Putamen (tissue), 1 donor: ENCODE results near the gene CR1.
"Not testable (repeated sequence)": the region's sequence is repeated elsewhere in the genome, so short reads cannot be mapped to it uniquely, and the experiment has no call there.

Experiments
- DNase-seq: peaks from one replicate; pipeline ENCODE4 v3.0.0-alpha.2; 2016; ENCODE audit warnings: low spot score

The CR1 gene

GRCh38 chr1:207503950-207504349 is 8.0 kb downstream of the CR1 start:
- DNase-seq = no peak

- no peak for DNase-seq
Measured at GRCh38 chr1:207504438-207504837, 8.5 kb downstream of the CR1 start.

- DNase-seq = no peak
Measured at GRCh38 chr1:207510444-207510843, 14.5 kb downstream of the CR1 start.

GRCh38 chr1:207514890-207515289 is 18.9 kb downstream of the CR1 start:
- DNase-seq = no peak

GRCh38 chr1:207516729-207517128 is 20.8 kb downstream of the CR1 start:
- DNase-seq = no peak

- no peak for DNase-seq
Measured at GRCh38 chr1:207518608-207519236, 22.8 kb downstream of the CR1 start.

- no peak for DNase-seq
Measured at GRCh38 chr1:207519505-207520399, 23.8 kb downstream of the CR1 start.

- DNase-seq = not testable (repeated sequence)
Measured at GRCh38 chr1:207520400-207521345, 24.7 kb downstream of the CR1 start.

- DNase-seq = not testable (repeated sequence)
Measured at GRCh38 chr1:207525239-207525638, 29.3 kb downstream of the CR1 start.

GRCh38 chr1:207528401-207528800 is 32.4 kb downstream of the CR1 start:
- not testable (repeated sequence) for DNase-seq

GRCh38 chr1:207536263-207536662 is 40.3 kb downstream of the CR1 start:
- DNase-seq = not testable (repeated sequence)

- DNase-seq = not testable (repeated sequence)
Measured at GRCh38 chr1:207546677-207547357, 50.9 kb downstream of the CR1 start.

- not testable (repeated sequence) for DNase-seq
Measured at GRCh38 chr1:207554823-207555222, 58.9 kb downstream of the CR1 start.

- peak; percentile 39 for DNase-seq
Measured at GRCh38 chr1:207565546-207566468, 69.8 kb downstream of the CR1 start.

- not testable (repeated sequence) for DNase-seq
Measured at GRCh38 chr1:207571926-207572325, 76.0 kb downstream of the CR1 start.

GRCh38 chr1:207573074-207573473 is 77.1 kb downstream of the CR1 start:
- DNase-seq = not testable (repeated sequence)

GRCh38 chr1:207575381-207575780 is 79.4 kb downstream of the CR1 start:
- not testable (repeated sequence) for DNase-seq

- no peak for DNase-seq
Measured at GRCh38 chr1:207578796-207579435, 83.0 kb downstream of the CR1 start.

GRCh38 chr1:207579436-207579799 is 83.5 kb downstream of the CR1 start:
- peak; percentile 58 for DNase-seq
